ENCODE results near the gene ZNF638.

ZNF638 gene

DNA sequence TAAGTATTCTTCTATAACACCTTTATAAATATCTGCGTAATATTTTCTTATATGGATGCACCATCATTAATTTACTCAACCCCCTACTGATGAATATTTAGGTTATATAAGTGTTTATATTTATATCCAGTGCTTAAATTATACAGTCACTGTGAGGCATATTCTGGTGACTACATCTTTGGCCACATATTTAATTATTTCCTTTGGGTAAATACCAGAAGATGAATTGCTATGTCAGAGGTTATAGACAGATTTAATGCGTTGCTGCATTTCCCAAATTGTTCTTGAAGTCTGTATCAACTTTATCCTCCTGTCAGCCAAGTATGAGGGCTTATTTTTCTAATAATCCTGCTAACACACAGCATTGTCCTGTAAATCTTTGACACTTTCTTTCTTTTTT is 140.4 kb downstream of the ZNF638 start:
- TF ChIP-seq, protein P1, sequence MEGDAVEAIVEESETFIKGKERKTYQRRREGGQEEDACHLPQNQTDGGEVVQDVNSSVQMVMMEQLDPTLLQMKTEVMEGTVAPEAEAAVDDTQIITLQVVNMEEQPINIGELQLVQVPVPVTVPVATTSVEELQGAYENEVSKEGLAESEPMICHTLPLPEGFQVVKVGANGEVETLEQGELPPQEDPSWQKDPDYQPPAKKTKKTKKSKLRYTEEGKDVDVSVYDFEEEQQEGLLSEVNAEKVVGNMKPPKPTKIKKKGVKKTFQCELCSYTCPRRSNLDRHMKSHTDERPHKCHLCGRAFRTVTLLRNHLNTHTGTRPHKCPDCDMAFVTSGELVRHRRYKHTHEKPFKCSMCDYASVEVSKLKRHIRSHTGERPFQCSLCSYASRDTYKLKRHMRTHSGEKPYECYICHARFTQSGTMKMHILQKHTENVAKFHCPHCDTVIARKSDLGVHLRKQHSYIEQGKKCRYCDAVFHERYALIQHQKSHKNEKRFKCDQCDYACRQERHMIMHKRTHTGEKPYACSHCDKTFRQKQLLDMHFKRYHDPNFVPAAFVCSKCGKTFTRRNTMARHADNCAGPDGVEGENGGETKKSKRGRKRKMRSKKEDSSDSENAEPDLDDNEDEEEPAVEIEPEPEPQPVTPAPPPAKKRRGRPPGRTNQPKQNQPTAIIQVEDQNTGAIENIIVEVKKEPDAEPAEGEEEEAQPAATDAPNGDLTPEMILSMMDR (IDR thresholded peaks at IDR 0.05; ENCODE audit: low read depth, low read length), result no peak
- H3K27ac ChIP-seq, result no peak overlapping the region
- H3K4me3 ChIP-seq (ENCODE audit: low read depth, low read length), result no peak overlapping the region
- H3K27me3 ChIP-seq (ENCODE audit: insufficient read depth, low read depth, severe bottlenecking), result no peaks in the 10 kb centered on the region
- H3K36me3 ChIP-seq, result no peaks in the 10 kb centered on the region
- no peaks in the 10 kb centered on the region for H3K9me3 ChIP-seq (ENCODE audit: severe bottlenecking)
- DNase-seq, result no peak

DNA sequence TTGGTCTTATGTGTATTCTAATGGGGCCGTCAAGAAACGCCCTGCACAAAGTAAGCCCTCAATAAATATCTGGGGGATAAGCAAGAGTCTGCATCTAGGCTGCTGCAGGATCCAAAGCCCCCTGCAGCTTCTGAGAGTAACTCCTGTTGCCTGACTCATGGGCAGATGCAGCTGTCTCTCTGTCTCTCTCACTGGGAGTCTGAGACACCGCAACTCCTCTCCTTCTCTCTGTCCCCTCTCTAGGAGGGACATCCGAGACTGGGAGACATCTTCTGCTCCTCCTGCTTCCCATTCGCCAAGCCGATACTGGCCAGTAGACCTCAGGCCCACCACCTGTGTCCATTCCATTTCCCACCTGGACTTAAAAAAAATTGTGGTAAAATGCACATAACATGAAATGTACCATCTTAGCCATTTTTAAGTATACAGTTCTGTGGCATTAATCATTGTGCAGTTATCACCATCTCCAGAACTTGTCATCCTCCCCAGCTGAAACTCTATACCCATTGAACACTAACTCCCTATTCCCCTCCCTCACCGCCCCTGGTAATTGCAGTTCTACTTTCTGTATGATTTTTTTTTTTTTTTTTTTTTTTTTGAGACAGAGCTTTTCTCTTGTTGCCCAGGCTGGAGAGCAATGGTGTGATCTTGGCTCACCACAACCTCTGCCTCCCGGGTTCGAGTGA is 141.9 kb downstream of the ZNF638 start:
- DNase-seq, result no peak
- Histone ChIP-seq H3K27ac (no peak overlapping the region), H3K4me3 (ENCODE audit: low read depth, low read length) (no peak overlapping the region), H3K27me3 (ENCODE audit: insufficient read depth, low read depth, severe bottlenecking) (no peaks in the 10 kb centered on the region), H3K36me3 (no peaks in the 10 kb centered on the region), H3K9me3 (ENCODE audit: severe bottlenecking) (no peaks in the 10 kb centered on the region)
- TF ChIP-seq, protein P1 (IDR thresholded peaks at IDR 0.05; ENCODE audit: low read depth, low read length), result no peak

DNA sequence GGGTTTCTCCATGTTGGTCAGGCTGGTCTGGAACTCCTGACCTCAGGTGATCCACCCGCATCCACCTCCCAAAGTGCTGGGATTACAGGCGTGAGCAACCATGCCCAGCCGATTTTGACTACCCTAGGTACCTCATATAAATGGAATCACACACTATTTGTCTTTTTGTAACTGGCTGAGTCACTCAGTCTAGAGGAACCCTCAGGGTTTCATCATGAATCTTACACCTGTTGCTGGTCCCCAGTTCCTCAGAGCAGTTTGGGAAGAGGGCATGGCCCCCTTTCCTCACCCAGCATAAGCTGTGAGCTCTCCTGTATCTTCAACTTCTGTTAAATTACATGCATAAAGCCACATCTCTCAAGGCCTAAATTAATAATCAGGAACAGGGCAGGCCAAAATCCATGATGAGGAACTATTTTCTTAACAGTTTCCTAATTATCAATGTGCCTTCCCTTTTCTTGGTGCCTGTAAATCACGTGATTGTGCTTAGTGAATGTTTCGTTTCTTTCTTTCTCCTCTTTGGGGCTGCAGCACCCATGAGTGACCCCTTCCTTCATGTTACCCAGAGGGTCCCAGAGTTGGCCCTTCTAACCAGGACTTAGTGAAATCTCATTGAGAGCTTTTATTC is 142.6 kb downstream of the ZNF638 start:
- no peak overlapping the region for H3K4me3 ChIP-seq (ENCODE audit: low read depth, low read length)
- DNase-seq, result no peak
- no peaks in the 10 kb centered on the region for H3K36me3 ChIP-seq
- TF ChIP-seq, protein P1 (IDR thresholded peaks at IDR 0.05; ENCODE audit: low read depth, low read length), result no peak
- no peaks in the 10 kb centered on the region for H3K9me3 ChIP-seq (ENCODE audit: severe bottlenecking)
- no peaks in the 10 kb centered on the region for H3K27me3 ChIP-seq (ENCODE audit: insufficient read depth, low read depth, severe bottlenecking)
- H3K27ac ChIP-seq, result no peak overlapping the region

DNA sequence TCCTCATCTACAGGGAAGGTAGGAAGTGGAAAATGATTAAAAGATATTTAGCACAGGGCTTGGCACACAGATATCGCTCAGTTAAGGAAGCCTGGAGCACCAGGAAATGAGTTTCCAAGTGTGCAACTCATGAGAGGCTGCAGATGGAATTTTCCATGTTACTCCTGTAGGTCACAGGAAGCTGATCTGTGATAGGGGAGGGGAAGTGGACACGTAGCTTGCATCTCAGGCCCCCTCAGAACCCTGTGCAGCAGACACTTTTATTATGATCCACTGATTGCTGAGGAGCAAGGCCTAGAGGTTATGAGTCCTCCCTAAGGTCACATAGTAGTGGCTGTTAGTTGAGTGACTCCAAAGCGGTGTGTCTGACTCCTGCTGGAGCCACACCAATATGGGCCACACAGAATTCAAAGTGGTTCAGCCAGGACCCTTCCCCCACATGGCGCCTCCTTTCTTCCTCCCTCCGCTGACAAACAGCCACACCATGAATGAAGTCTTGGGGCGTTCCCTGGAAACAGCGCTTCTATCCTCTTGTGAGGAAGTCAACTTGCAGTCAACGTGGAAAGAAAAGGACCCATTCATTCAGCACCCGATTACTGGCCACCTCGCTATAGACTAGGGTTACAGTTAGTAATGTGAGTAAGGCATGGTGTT is 143.3 kb downstream of the ZNF638 start:
- Histone ChIP-seq H3K4me3 (ENCODE audit: low read depth, low read length) (no peak overlapping the region), H3K27ac (no peak overlapping the region), H3K9me3 (ENCODE audit: severe bottlenecking) (no peaks in the 10 kb centered on the region), H3K36me3 (no peaks in the 10 kb centered on the region), H3K27me3 (ENCODE audit: insufficient read depth, low read depth, severe bottlenecking) (no peaks in the 10 kb centered on the region)
- DNase-seq, result no peak
- TF ChIP-seq, protein P1 (IDR thresholded peaks at IDR 0.05; ENCODE audit: low read depth, low read length), result no peak

DNA sequence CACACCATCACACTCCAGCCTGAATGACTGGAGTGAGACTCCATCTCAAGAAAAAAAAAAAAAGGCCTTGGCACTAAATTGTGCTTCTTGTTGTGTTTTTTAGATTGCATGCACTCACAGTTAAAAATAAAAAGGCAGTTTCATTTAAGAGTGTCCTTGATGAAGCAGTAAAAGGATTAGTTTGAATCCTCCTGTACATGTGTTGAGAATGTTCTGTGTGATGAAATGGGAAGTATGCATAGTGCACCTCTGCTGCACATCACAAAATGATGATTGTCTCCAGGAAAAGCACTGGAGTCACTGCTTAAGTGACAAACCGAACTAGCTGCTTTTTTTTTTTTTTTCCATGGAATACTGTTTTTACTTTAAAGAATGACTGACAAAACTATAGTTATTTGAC is 144.9 kb downstream of the ZNF638 start:
- Histone ChIP-seq H3K27me3 (ENCODE audit: insufficient read depth, low read depth, severe bottlenecking) (no peaks in the 10 kb centered on the region), H3K27ac (no peak overlapping the region), H3K4me3 (ENCODE audit: low read depth, low read length) (no peak overlapping the region), H3K36me3 (no peaks in the 10 kb centered on the region), H3K9me3 (ENCODE audit: severe bottlenecking) (no peaks in the 10 kb centered on the region)
- DNase-seq, result no peak
- TF ChIP-seq, protein P1 (IDR thresholded peaks at IDR 0.05; ENCODE audit: low read depth, low read length), result no peak

Measured in WERI-Rb-1 (cell line).